Epithelial cell of proximal tubule (primary cell): ENCODE results near the gene GSTO2. TPM values are rescaled to one million over a fixed set of nuclear protein-coding genes. Genes with fewer than 3 reads are reported as not detected.

ENCODE experiments used
- DNase-seq: peaks from one replicate; pipeline ENCODE4 v3.0.0-alpha.2; 2011; ENCODE audit warnings: low read depth
- H3K4me3 ChIP-seq: 2 replicates; pipeline ENCODE4 v1.5.1; 2011; ENCODE audit warnings: low read depth, mild to moderate bottlenecking, low read length
- CTCF ChIP-seq: conservative IDR thresholded peaks from 2 replicates; pipeline ENCODE4 v1.5.1; 2012; ENCODE audit warnings: low read depth, mild to moderate bottlenecking, low read length
- total RNA-seq: library from RNA; depleted of rRNA; stranded (reverse); fragments of >200 nt; gene quantifications from 2 replicates; pipeline ENCODE4 v1.2.3, GENCODE V29; 2015

Gene GSTO2
- 9.5 TPM in 2 replicates for total RNA-seq

- DNase-seq = peak; percentile 84
- no peak for TF ChIP-seq CTCF
- peak within 1 kb of the TSS; percentile 76 for H3K4me3 ChIP-seq
These were observed at the start of gene GSTO2 for GRCh38 chr10:104268713-104269645. TSS of gene GSTO2 (plus strand) at chr10:104269184. CDS start at chr10:104274916, 5,732 bp downstream.

- no peak overlapping the region for H3K4me3 ChIP-seq
- DNase-seq = no peak
- TF ChIP-seq CTCF = no peak
These were observed 48.5 kb upstream of the GSTO2 start for GRCh38 chr10:104220522-104220921.

GRCh38 chr10:104223304-104223703, 45.7 kb upstream of the GSTO2 start:
- no peak for DNase-seq
- TF ChIP-seq CTCF = no peak

GRCh38 chr10:104230490-104230889, 38.5 kb upstream of the GSTO2 start:
- DNase-seq = no peak
- TF ChIP-seq CTCF = no peak
- no peak overlapping the region for H3K4me3 ChIP-seq

More at GRCh38 chr10:104223304-104223703, 45.7 kb upstream of the GSTO2 start:
- no peak overlapping the region for H3K4me3 ChIP-seq

- DNase-seq = peak; percentile 42
- no peak for TF ChIP-seq CTCF
- peak within 1 kb of the TSS; percentile 86 for H3K4me3 ChIP-seq
These were observed 37.0 kb upstream of the GSTO2 start, which contains the start of gene CFAP43 for GRCh38 chr10:104231784-104232612. TSS of gene CFAP43 (minus strand) at chr10:104232364. CDS start at chr10:104232246, 118 bp downstream.

- DNase-seq = no peak
- H3K4me3 ChIP-seq = peak overlapping the region; percentile 86
- no peak for TF ChIP-seq CTCF
These were observed 36.3 kb upstream of the GSTO2 start for GRCh38 chr10:104232613-104233102.
